Natural killer cell treated with Interleukin-12 subunit alpha and Interleukin-12 subunit beta and Interleukin-15 and Interleukin-18, amount 100 ng/mL, for 72 hours (primary cell): ENCODE measurements around the gene EEF1AKMT1. TPM values are rescaled to one million over a fixed set of nuclear protein-coding genes. Genes with fewer than 3 reads are reported as not detected.
"Not testable (repeated sequence)": the region's sequence is repeated elsewhere in the genome, so short reads cannot be mapped to it uniquely, and the experiment has no call there.

ENCODE experiments used
- ATAC-seq, 2 donors: fragments of 150-1000 bp; cut with Tn5 transposase in 1 of 2; sonication (Bioruptor Pico), chemical (Tn5 transposase) in 1 of 2; 2 replicates each; pipeline ENCODE4 v1.10.0; 2021
- DNase-seq: peaks from one replicate; pipeline ENCODE4 v3.0.0; 2022; ENCODE audit warnings: low spot score
- H3K27ac Mint-ChIP-seq, 2 donors: 1 replicate in 1 of 2; 2 replicates in 1 of 2; pipeline ENCODE4 v1.8.0; 2022; ENCODE audit warnings: mixed read lengths in 2 of 2, mild to moderate bottlenecking in 1 of 2, moderate library complexity in 1 of 2
- H3K27me3 Mint-ChIP-seq, 2 donors: 1 replicate in 1 of 2; 2 replicates in 1 of 2; pipeline ENCODE4 v1.8.0; 2022; ENCODE audit warnings: mixed read lengths in 2 of 2
- H3K36me3 Mint-ChIP-seq: one replicate; pipeline ENCODE4 v1.8.0; 2022; ENCODE audit warnings: mixed read lengths
- H3K4me1 Mint-ChIP-seq, 2 donors: 1 replicate in 1 of 2; 2 replicates in 1 of 2; pipeline ENCODE4 v1.8.0; 2022; ENCODE audit warnings: low read depth in 2 of 2, mixed read lengths in 2 of 2, mild to moderate bottlenecking in 1 of 2
- H3K4me3 Mint-ChIP-seq: one replicate; pipeline ENCODE4 v1.8.0; 2022; ENCODE audit warnings: mixed read lengths
- H3K9me3 Mint-ChIP-seq: 2 replicates; pipeline ENCODE4 v1.8.0; 2022; ENCODE audit warnings: mixed read lengths
- total RNA-seq, 2 donors: library from RNA; stranded (reverse); gene quantifications; one replicate each; pipeline ENCODE4 v1.2.3, GENCODE V29; 2022

EEF1AKMT1 gene
- total RNA-seq, 2 donors from 2014 or later, result 11.0 to 12.6 TPM

- H3K4me1 Mint-ChIP-seq, result peaks cover 0 to 5% of the 10 kb centered on the region in 2 donors
- no peaks in the 10 kb centered on the region for H3K27me3 Mint-ChIP-seq
- DNase-seq (no peak), ATAC-seq (no peak)
- H3K4me3 Mint-ChIP-seq, result no peak overlapping the region
- no peaks in the 10 kb centered on the region for H3K36me3 Mint-ChIP-seq
- no peaks in the 10 kb centered on the region for H3K9me3 Mint-ChIP-seq
- H3K27ac Mint-ChIP-seq, result no peak overlapping the region
Measured at GRCh38 chr13:20685092-20685491, 88.7 kb downstream of the EEF1AKMT1 start.

- Mint-ChIP-seq H3K9me3 (no peaks in the 10 kb centered on the region), H3K4me1 (peaks cover 0 to 5% of the 10 kb centered on the region in 2 donors), H3K27ac (no peak overlapping the region), H3K27me3 (no peaks in the 10 kb centered on the region), H3K36me3 (no peaks in the 10 kb centered on the region), H3K4me3 (no peak overlapping the region)
- no peak for ATAC-seq
- DNase-seq, result no peak
Measured at GRCh38 chr13:20684546-20684945, 89.2 kb downstream of the EEF1AKMT1 start.

GRCh38 chr13:20684041-20684440 is 89.7 kb downstream of the EEF1AKMT1 start:
- DNase-seq, result no peak
- Mint-ChIP-seq H3K27ac (no peak overlapping the region), H3K27me3 (no peaks in the 10 kb centered on the region), H3K9me3 (no peaks in the 10 kb centered on the region), H3K36me3 (no peaks in the 10 kb centered on the region), H3K4me3 (no peak overlapping the region), H3K4me1 (peaks cover 0 to 5% of the 10 kb centered on the region in 2 donors)
- no peak for ATAC-seq

GRCh38 chr13:20682061-20682460 is 91.7 kb downstream of the EEF1AKMT1 start:
- H3K27me3 Mint-ChIP-seq, result no peaks in the 10 kb centered on the region
- ATAC-seq (no peak), DNase-seq (no peak)
- no peak overlapping the region for H3K4me3 Mint-ChIP-seq
- no peaks in the 10 kb centered on the region for H3K9me3 Mint-ChIP-seq
- peaks cover 0 to 5% of the 10 kb centered on the region in 2 donors for H3K4me1 Mint-ChIP-seq
- H3K27ac Mint-ChIP-seq, result no peak overlapping the region
- no peaks in the 10 kb centered on the region for H3K36me3 Mint-ChIP-seq

GRCh38 chr13:20681481-20681880 is 92.3 kb downstream of the EEF1AKMT1 start:
- not testable (repeated sequence) for H3K4me1 Mint-ChIP-seq, H3K36me3 Mint-ChIP-seq, ATAC-seq, H3K9me3 Mint-ChIP-seq, H3K27ac Mint-ChIP-seq, H3K4me3 Mint-ChIP-seq, H3K27me3 Mint-ChIP-seq, DNase-seq

- DNase-seq, result no peak
- H3K9me3 Mint-ChIP-seq, result no peaks in the 10 kb centered on the region
- no peaks in the 10 kb centered on the region for H3K4me1 Mint-ChIP-seq
- H3K36me3 Mint-ChIP-seq, result no peaks in the 10 kb centered on the region
- no peak overlapping the region for H3K4me3 Mint-ChIP-seq
- H3K27ac Mint-ChIP-seq, result no peak overlapping the region
- H3K27me3 Mint-ChIP-seq, result no peaks in the 10 kb centered on the region
- ATAC-seq, result no peak
Measured at GRCh38 chr13:20680416-20681080, 93.2 kb downstream of the EEF1AKMT1 start.

- Mint-ChIP-seq H3K27me3 (no peaks in the 10 kb centered on the region), H3K27ac (no peak overlapping the region), H3K4me1 (no peaks in the 10 kb centered on the region), H3K36me3 (no peaks in the 10 kb centered on the region), H3K4me3 (no peak overlapping the region), H3K9me3 (no peaks in the 10 kb centered on the region)
- ATAC-seq (no peak), DNase-seq (no peak)
Measured at GRCh38 chr13:20679879-20680278, 93.9 kb downstream of the EEF1AKMT1 start.

Other genes with a start within 250 kb of the EEF1AKMT1 start
- gene CRYL1, start 248.1 kb downstream of the EEF1AKMT1 start, total RNA-seq, result 1 to 10 TPM; 5.2 to 9.0 TPM
- gene IFT88, start 206.8 kb downstream of the EEF1AKMT1 start, total RNA-seq, result 10 to 100 TPM in 1 of 2 donors, 1 to 10 TPM in 1; 4.0 to 10.7 TPM
- under 1 TPM in 1 of 2 donors, not detected in 1; 0.22 TPM for gene IL17D, start 70.3 kb downstream of the EEF1AKMT1 start, total RNA-seq
- 10 to 100 TPM; 23.0 to 33.5 TPM for gene XPO4, start 128.8 kb upstream of the EEF1AKMT1 start, total RNA-seq